Stimulated activated naive CD4-positive, alpha-beta T cell (primary cell): Measurements from ENCODE around the gene PIGK.

Experiments
- DNase-seq, 6 experiments: peaks; one replicate each; lab custom pipeline; 2025; lab: John Stamatoyannopoulos, UW

The PIGK gene

DNA sequence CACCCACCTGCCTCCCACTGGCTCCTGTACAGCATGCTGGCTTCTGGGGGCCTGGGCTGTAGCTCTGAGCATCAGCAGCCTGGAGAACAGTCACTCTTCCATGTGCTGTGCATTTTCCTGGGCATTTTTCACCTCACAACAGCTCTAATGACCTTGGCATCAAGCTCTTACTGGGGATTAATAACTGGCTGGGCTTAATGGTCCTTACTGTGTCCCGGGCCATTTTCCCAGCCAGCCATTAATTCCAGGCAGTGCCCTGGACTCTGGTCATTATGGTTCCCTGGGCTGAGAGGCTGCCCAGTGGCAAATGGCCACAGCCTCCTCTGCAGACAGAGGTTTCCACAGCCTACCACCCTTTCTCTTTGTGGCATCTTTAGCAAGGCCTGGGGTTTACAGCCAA lies 180.1 kb downstream of the PIGK start:
- DNase-seq = no peak
